ENCODE measurements around the gene ZMIZ1. TPM values are rescaled to one million over a fixed set of nuclear protein-coding genes. Genes with fewer than 3 reads are reported as not detected.

Gene ZMIZ1
- total RNA-seq, 1 experiment from 2014 or later = 34.2 TPM

GRCh38 chr10:79168210-79168609 lies 99.4 kb downstream of the ZMIZ1 start:
- no peaks in the 10 kb centered on the region for H3K9me3 ChIP-seq (ENCODE audit: control insufficient read depth, insufficient read depth, low read depth, low read length)
- peaks cover 3% of the 10 kb centered on the region for H3K4me1 ChIP-seq (ENCODE audit: control insufficient read depth, insufficient read depth, low read length)
- in situ Hi-C loops (cut with HindIII; ENCODE audit: low pct_unique_long_range_greater_than_20kb, low sequenced_read_pairs) (no loop called here), intact Hi-C loops (cut with micrococcal nuclease; ENCODE audit: unreplicated experiment) (no loop called here)
- ChIA-PET POLR2A (no interaction called here), CTCF (no interaction called here)
- no peak for ATAC-seq
- no peaks in the 10 kb centered on the region for H3K27me3 ChIP-seq (ENCODE audit: control insufficient read depth, insufficient read depth, low read length)
- no peak overlapping the region for H3K27ac ChIP-seq (ENCODE audit: low read length)
- no peak for DNase-seq (ENCODE audit: low read depth, low spot score)
- H3K4me3 ChIP-seq (ENCODE audit: low read depth in 2 of 2, low read length in 2 of 2) = no peak overlapping the region
- BruUV-seq (replicated peaks) = no TSS peak
- H3K36me3 ChIP-seq (ENCODE audit: control insufficient read depth, insufficient read depth, low read length) = no peaks in the 10 kb centered on the region
- TF ChIP-seq, protein P1, sequence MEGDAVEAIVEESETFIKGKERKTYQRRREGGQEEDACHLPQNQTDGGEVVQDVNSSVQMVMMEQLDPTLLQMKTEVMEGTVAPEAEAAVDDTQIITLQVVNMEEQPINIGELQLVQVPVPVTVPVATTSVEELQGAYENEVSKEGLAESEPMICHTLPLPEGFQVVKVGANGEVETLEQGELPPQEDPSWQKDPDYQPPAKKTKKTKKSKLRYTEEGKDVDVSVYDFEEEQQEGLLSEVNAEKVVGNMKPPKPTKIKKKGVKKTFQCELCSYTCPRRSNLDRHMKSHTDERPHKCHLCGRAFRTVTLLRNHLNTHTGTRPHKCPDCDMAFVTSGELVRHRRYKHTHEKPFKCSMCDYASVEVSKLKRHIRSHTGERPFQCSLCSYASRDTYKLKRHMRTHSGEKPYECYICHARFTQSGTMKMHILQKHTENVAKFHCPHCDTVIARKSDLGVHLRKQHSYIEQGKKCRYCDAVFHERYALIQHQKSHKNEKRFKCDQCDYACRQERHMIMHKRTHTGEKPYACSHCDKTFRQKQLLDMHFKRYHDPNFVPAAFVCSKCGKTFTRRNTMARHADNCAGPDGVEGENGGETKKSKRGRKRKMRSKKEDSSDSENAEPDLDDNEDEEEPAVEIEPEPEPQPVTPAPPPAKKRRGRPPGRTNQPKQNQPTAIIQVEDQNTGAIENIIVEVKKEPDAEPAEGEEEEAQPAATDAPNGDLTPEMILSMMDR (IDR thresholded peaks at IDR 0.05) = no peak
- TF ChIP-seq, protein P2, sequence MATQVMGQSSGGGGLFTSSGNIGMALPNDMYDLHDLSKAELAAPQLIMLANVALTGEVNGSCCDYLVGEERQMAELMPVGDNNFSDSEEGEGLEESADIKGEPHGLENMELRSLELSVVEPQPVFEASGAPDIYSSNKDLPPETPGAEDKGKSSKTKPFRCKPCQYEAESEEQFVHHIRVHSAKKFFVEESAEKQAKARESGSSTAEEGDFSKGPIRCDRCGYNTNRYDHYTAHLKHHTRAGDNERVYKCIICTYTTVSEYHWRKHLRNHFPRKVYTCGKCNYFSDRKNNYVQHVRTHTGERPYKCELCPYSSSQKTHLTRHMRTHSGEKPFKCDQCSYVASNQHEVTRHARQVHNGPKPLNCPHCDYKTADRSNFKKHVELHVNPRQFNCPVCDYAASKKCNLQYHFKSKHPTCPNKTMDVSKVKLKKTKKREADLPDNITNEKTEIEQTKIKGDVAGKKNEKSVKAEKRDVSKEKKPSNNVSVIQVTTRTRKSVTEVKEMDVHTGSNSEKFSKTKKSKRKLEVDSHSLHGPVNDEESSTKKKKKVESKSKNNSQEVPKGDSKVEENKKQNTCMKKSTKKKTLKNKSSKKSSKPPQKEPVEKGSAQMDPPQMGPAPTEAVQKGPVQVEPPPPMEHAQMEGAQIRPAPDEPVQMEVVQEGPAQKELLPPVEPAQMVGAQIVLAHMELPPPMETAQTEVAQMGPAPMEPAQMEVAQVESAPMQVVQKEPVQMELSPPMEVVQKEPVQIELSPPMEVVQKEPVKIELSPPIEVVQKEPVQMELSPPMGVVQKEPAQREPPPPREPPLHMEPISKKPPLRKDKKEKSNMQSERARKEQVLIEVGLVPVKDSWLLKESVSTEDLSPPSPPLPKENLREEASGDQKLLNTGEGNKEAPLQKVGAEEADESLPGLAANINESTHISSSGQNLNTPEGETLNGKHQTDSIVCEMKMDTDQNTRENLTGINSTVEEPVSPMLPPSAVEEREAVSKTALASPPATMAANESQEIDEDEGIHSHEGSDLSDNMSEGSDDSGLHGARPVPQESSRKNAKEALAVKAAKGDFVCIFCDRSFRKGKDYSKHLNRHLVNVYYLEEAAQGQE (IDR thresholded peaks at IDR 0.05; ENCODE audit: insufficient read depth in 1 of 2, low read depth in 2 of 2, low read length in 1 of 2) = no peak
- TF ChIP-seq TCF7L2 (IDR thresholded peaks at IDR 0.05; ENCODE audit: low read depth, low read length) (no peak), SIN3A (IDR thresholded peaks at IDR 0.05; ENCODE audit: borderline replicate concordance, insufficient read depth, low read depth, low read length) (no peak), POLR2AphosphoS5 (IDR thresholded peaks at IDR 0.05; ENCODE audit: low read depth, low read length) (no peak)

- BruUV-seq (replicated peaks) = no TSS peak
- Histone ChIP-seq H3K27me3 (ENCODE audit: control insufficient read depth, insufficient read depth, low read length) (no peaks in the 10 kb centered on the region), H3K9me3 (ENCODE audit: control insufficient read depth, insufficient read depth, low read depth, low read length) (no peaks in the 10 kb centered on the region), H3K4me1 (ENCODE audit: control insufficient read depth, insufficient read depth, low read length) (no peaks in the 10 kb centered on the region), H3K27ac (ENCODE audit: low read length) (no peak overlapping the region), H3K4me3 (ENCODE audit: low read depth in 2 of 2, low read length in 2 of 2) (no peak overlapping the region), H3K36me3 (ENCODE audit: control insufficient read depth, insufficient read depth, low read length) (no peaks in the 10 kb centered on the region)
- TF ChIP-seq, protein P2 (IDR thresholded peaks at IDR 0.05; ENCODE audit: insufficient read depth in 1 of 2, low read depth in 2 of 2, low read length in 1 of 2) = no peak
- TF ChIP-seq SIN3A (IDR thresholded peaks at IDR 0.05; ENCODE audit: borderline replicate concordance, insufficient read depth, low read depth, low read length) = no peak
- TF ChIP-seq POLR2AphosphoS5 (IDR thresholded peaks at IDR 0.05; ENCODE audit: low read depth, low read length) = no peak
- TF ChIP-seq TCF7L2 (IDR thresholded peaks at IDR 0.05; ENCODE audit: low read depth, low read length) = no peak
- TF ChIP-seq, protein P1 (IDR thresholded peaks at IDR 0.05) = no peak
- no peak for ATAC-seq
- CTCF ChIA-PET = no interaction called here
- POLR2A ChIA-PET = interaction anchor here (0.5 kb wide), 1 partner anchor 37 kb away, joined by 3 read pairs; no protein-coding TSS in a partner anchor
- in situ Hi-C loops (cut with HindIII; ENCODE audit: low pct_unique_long_range_greater_than_20kb, low sequenced_read_pairs) = no loop called here
- DNase-seq (ENCODE audit: low read depth, low spot score) = no peak
- intact Hi-C loops (cut with micrococcal nuclease; ENCODE audit: unreplicated experiment) = no loop called here
Measured at GRCh38 chr10:79170226-79170752, 101.5 kb downstream of the ZMIZ1 start.
